Stimulated activated CD8-positive, alpha-beta memory T cell treated with anti-CD3 and anti-CD28 coated beads, Interleukin-15, amount 100 ng/mL, for 1 hour (primary cell): ENCODE measurements around the gene PKD1.

Experiments used
- DNase-seq: peaks from one replicate; pipeline ENCODE4 v3.0.0-alpha.2; 2020; ENCODE audit warnings: low read depth

Gene PKD1

DNA sequence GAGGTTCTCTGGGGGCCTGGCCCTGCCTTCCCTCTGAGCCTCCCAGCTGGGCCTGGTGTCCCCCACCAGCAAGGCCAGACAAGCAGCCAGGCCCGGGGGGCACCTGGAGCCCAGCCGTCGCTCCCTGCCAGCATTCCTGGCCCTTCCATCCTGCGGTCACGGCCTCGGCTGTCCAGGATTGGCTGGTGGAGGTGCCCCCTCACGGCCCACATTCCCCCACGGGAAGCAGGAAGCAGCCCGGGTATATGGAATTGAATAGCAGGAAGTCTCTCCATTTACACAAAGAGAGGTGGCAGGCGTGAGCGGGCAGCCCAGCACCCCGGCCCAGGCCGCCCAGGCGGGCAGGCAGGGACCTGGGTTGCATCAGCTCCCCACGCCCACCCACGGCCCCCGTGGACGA is 34.4 kb upstream of the PKD1 start:
- DNase-seq: no peak

DNA sequence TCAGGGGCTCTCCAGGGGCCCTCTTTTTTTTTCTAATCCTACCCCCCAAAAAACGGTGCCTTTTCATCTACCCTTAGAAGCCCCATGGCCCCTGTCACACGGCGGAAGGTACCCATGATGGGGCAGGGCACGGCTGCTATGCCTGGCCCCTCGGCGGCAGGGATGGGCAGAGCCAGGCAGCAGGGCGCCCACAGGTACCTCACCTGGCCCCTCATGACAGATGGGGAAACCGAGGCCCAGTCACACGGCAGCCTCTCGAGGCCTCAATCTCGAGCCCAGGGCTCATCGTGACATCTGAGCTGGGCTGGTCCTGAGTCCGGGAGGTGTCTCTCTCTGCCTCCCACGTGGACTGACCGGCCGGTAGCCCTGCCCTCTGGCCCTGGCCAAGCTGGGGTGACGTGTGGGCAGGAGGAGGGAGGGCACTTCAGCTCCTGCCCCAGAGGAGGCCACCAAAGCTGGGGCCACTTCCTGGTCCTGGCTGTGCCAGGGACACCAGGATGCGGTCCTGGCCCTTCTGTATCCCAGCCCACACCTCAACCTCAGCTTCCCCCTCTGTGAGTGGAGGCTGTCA is 31.5 kb upstream of the PKD1 start:
- no peak for DNase-seq

DNA sequence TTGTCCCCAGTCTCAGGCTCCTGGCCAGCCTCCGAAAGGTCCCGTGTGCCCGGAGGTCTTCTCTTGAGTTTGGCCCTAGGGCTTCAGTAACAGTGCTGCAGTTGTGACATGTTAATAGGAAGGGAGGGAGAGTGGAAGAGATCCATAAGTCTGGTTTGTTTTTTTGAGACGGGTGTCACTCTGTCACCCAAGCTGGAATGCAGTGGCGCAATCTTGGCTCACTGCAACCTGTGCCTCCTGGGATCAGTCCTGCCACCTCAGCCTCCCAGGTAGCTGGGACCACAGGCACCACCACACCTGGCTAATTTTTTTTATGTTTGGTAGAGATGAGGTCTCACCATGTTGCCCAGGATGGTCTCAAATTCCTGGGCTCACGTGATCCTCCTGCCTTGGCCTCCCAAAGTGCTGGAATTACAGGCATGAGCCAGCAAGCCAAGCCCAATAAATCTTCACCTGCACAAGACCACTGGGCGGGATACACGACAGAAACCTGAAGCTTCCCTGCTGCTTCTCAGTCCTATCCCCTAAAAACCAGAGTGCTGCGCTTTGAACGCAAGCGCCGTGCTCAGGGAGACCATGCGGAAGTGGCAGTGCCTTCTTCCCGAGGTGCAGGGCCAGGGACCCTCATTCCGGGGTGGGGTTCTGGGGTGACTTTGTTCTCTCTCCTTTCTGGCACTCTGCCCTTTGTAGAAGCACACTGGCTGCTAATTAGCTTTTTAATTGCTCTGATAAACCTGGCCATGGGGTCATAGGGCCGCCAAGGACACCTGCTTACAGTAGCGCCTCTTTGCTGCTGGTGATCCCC is 30.8 kb upstream of the PKD1 start:
- no peak for DNase-seq

DNA sequence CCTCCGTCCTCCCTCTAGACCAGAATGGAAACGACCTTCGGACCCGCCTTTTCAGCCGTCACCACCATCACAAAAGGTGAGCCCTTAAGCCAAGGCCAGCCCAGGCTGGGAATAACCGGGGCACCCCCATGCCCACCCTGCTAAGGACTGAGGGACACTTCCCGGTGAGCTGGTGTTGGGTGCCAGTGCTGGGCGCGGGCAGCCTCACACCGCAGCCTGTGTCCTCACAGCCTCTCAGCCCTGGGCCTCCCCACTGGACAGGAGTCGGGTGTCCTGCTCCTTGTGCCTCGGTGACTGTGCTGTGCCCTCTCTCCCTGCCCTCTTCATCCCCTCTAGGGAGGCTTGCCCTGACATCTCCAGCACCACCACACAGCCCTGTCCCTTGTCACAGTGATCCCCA is 30.2 kb upstream of the PKD1 start:
- DNase-seq: no peak

DNA sequence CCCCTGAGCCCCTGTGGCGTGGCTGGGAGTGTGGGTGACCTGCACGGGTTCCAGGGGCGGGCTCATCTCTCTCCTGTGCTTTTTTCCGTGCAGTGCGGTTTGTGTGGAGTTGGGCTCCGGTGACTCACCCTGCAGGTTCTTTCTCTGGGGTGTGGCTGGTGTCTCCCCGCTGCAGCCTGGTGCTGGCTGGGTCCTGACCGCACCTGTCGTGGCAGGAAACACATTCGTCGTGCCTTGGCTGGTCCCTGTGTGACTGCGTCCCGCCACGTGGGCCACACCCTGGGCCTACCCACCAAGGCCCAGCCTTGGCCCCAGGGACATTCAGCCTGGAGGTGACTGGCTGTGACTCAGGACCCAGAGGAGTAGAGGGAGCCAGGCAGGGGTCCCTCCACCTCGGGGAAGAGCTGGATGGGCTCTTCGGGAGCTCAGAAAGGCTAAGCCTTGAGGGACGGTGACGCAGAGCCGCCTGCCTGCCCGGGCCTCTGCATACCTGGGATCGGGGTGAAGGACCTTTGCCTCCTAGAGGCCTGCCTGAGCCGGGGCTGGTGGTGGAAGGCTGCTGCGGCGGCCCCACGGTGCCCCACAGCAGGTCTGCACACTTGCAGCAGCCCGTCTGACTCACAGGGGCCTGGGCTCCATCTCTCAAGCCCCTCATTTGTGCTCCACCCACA is 27.6 kb upstream of the PKD1 start:
- DNase-seq: no peak

DNA sequence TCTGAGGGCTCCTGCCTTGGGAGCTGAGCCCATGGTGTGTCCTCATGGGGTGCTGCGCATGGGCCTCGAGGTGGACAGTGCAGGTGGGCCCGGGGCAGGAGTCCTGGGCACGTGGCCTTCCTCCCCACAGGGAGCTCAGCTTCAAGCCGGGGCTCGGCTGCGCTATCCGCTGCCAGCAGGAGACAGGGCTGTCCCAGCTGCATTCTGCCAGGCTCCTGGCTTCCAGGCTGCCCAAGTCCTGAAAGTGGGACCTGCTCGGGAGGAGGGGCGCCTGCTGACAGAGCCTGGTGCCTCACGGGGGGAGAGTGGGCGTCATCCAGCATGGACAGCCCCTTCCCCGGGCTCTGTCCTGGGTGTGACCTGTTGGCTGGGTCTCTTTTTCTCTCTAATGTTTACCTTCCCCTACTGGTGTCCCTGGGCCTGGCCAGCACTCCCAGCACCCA is 27.0 kb upstream of the PKD1 start:
- DNase-seq: no peak

DNA sequence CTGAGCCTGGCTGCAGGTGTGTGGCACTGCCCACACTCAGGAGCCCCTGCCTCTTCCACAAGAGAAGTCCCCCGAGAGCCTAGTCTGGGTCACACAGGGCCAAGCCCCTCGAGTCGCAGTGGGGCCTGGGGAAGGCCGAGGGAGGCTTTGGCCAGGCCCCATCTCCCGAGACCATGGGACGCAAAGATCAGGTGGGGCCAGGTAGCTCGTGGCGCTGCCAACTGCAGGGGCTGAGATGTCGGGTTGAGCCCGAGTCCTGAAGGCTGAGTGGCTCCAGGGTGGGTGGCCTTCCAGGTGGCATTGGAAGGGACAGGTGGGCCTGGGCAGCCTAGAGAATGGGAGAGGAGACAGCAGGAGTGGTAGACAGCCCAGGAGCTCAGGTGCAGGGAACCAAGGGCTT is 26.2 kb upstream of the PKD1 start:
- no peak for DNase-seq

DNA sequence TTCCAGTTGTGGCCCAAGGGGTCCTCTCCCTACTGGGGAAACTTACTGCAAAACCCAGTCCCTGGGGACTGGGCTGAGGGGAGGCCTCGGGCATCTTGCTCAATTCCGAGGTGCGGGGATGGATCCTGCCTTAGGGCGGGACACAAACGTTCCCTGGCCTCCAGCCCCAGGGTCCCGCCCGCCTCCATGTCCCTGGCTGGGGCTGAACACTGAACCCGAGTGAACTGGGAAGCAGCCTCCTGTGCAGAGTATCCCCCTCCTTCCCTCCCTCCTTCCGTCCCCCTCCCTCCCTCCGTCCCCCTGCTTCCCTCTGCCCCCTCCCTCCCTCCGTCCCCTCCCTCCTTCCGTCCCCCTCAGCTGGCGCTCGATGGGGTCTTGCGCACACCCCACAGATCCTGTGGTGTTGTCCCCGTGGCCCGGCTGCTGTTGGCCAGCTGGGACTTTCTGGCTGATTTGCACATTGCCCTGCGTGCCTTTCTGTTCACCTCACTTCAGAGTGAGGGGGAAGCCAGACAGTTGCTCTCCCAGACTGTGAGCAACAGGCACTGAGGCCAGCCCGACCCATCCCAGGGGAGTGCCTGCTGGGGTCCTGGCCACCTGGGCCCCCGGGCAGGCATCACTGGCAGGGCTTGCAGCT is 25.3 kb upstream of the PKD1 start:
- DNase-seq: no peak

DNA sequence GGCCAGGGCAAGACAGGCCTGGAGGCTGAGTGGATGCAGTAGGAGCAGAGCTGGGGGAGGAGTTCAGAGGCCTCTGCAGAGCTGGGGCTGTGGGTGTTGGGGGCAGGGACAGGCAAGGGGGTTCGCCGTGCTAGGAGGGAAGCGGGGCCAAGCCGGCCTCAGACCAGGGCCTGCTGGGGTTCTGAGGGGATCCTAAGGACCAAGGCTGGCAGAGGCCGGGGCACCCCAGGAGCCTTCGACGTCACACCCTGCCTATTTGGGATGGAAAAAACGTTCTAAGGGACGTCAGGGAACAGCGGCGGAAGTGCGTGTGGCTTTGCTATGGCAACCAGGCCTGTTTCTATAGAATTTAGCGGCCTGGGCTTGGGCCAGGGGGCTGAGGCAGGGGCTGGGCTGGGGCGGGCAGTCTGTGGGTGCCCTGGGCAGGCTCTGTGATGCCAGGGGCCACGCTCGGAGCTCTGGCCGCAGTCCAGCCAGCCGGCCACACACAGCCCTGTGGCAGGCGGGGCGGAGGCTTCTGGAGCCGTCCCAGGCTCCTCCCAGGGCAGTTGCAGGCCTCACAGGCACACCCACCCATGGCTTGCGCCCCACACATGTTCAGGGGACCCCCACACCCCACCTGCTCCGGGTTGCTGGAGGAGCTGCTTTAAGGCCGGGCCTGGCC is 23.6 kb upstream of the PKD1 start:
- DNase-seq: no peak

DNA sequence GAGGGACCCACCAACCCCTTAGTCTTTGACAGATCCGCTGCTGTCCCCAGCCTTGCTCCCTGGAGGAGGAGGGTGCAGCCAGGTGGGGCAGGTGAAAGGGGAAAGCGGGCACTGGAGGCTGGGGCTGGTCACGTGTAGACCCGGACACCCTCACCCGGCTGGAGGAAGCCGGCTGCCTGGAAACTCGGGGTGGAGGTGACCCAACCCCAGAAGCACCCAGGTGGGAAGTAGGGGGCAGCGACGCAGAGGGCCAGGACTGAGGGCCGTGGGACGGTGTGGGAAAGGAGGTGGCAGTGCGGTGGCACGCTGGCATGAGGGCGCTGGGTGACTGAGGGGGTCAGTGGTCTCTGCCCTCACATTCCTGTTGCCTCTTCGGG is 22.6 kb upstream of the PKD1 start:
- no peak for DNase-seq

DNA sequence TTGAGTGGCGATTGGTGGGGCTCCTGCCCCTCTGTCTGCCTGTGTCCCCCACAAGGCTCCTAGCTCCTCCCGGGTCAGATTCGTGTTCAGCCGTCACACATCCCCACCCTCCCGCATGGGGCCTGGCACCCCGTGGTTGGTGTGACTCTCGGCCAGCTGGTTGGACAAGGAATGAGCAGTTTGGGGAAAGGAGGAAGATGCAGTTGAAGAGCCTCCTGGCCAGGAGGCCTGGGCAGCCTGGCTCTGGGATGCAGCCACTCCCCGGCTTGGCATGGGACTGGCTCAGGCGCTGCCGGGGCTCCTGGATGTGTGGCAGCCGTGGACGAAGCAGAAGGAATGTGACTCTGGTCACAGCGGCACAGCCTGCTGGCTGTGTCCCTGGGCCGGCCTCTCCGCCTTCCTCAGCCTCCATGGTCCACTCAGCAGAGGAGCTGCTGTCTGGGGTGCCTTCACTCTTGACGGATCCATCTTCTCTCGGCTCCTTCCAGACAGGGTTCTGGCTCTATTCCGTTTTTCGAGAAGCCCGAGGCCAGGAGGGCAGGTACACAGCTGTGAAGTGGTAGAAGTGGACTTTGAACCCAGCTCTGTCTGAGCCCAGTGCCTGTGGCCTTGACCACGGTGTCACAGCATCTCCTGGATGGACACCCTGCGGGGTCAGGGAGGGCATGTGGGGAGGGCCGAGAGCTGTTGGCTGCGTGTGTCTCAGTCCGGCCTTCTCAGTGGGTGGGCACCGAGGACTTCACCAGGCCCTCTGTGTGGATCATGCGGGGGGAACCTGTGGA is 22.0 kb upstream of the PKD1 start:
- no peak for DNase-seq

DNA sequence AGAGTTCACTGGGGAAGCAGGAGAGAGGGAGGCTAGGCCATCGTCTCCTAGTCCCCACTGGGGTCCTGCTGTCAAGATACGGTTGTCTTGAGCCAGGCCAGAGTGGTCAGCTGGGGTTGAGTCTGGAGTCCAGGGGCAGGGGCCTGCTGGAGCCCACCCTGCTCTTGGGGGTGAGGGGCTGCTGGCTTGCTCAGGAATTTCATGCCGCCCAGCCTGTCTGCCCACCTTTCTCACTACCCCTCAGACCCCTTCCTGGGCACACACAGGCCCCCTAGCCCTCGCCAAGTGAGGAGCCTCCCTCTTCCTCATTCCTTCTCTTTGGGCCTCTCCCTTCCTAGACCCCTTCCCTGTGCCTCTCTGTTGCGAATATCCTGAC is 21.1 kb upstream of the PKD1 start:
- DNase-seq: no peak

DNA sequence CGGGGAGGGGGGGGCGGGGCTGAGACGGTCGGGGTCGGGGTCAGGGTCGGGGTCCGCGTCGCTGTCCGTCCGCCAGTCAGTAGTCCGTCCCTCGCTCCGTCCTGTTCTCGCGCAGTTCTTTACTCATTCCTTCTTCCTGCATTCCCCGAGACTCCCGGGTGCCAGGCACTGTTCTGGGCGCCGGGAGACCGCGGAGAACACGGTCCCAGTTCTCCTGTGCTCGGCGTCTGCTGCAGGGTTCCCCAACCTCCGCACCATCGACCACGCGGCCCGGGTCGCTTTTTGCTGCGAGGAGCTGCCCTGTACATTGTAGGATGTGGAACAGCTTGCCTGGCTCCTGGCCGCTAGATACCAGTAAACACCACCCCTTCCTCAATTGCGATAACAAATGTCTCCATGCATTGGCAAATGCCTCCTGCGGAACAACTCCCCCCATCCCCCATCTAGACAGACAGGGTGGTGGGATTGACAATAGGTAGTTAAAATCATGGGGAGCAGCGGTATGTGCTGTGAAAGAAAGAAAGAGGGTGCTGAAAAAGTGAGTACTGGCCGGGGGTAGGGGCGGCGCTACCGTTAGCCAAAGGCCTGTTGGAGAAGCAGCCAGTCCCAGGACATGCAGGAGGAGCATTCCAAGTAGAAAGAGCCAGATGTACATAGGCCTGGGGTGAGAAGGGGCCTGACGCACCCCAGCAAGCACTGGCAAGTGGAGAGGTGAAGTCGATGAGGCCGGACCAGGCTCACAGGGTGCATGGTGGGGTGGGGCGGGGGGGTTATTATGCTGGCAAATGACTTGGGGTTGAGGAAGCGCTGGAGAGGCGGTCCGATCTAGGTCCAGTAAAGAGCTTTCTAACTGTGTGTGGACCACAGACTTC is 20.5 kb upstream of the PKD1 start:
- no peak for DNase-seq

DNA sequence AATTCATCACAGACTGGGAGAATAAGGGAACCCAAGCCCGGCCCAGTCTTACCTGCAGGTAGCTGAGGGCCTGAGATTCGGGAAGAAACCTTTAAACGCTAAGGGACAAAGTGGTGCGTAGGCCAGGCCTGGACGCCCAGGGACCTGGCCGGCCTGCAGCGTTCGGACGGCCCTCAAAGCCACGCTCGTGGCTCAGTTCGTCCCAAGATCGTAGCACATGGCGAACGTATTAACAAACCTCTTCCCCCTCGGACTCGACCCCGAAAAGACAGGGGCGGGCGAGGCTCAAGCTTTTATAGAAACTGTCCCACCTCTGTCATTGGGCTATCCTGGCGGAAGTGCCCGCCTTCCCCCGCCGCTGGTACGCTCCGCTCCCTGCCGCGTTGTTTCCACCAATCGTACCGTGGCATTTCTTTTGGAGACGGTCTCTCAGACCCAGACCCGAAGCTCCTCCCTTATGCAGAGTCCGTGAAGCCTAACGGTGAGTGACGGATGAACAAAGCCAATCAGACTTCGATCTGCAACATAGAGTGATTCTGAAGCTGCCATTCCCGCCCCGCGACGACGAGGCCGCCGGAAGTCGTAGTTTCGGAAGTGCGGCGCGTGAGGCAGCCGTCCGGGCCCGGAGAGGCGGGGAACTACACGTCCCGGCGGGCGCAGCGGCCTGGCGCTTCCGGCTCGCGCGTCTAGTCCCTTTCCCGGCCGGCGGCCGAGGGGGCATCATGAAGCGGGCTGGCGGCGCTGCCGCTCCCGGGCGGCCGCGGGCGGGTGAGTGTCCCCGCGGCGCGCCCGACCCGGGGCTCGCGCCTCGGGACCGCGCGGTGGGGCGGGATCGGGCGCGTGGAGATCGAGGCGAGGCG is 19.6 kb upstream of the PKD1 start, which contains the start of gene TRAF7:
Gene TRAF7, plus strand, starts transcription at position 692 of the 860 bp plus-strand sequence. CDS start 8,139 bp downstream, outside the sequence.
- DNase-seq: peak; percentile 91

DNA sequence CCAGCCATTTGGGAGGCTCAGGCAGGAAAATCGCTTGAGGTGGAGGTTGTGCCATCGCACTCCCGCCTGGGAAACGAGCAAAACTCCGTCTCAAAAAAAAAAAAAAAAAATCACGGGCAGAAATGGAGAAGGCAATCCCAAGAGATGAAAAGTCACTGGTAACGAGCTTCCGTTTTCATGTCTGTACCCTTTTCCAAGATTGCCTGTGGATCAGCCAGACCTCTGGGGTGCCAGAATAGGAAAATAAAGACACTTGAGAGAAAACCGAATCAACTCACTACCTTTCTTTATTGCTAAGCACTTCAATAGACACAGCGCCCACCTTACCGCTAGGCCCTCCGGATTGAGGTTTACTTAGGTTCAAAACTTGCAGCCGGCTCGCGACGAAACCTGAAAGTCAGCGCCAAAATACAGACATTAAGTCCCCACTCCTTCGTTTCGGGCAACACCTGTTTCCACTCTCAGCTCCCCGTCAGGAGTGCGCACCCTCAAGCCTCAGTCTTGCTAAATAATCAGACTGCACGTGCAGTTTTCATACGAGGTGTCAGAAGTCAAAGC is 18.9 kb upstream of the PKD1 start:
- DNase-seq: no peak

DNA sequence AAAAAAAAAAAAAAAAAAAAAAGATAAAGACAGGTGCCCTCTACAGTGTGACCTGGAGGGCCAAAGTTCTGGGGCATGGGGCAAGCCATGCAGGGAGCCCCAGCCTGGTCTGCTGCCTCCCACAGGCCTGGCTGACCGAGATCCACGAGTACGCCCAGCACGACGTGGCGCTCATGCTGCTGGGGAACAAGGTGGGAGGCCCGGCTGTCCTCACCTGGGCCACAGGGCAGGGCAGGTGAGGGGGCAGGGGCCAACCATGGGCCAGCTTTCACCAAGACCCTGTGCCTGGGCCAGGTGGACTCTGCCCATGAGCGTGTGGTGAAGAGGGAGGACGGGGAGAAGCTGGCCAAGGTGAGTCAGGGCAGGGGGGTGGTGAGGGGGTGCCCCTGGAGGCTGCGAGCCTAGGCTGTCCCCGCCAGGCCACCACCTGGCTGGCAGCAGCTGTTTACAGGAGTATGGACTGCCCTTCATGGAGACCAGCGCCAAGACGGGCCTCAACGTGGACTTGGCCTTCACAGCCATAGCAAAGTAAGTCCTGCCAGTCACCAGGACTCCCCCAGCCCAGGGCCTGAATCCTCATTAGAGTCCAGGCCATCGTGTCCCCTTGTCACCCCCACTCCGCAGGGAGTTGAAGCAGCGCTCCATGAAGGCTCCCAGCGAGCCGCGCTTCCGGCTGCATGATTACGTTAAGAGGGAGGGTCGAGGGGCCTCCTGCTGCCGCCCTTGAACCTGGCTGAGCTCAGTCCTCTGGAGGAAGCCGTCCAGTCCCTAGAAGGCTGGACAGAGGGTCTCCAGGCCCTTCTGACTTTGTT is 17.2 kb upstream of the PKD1 start:
- DNase-seq: no peak

DNA sequence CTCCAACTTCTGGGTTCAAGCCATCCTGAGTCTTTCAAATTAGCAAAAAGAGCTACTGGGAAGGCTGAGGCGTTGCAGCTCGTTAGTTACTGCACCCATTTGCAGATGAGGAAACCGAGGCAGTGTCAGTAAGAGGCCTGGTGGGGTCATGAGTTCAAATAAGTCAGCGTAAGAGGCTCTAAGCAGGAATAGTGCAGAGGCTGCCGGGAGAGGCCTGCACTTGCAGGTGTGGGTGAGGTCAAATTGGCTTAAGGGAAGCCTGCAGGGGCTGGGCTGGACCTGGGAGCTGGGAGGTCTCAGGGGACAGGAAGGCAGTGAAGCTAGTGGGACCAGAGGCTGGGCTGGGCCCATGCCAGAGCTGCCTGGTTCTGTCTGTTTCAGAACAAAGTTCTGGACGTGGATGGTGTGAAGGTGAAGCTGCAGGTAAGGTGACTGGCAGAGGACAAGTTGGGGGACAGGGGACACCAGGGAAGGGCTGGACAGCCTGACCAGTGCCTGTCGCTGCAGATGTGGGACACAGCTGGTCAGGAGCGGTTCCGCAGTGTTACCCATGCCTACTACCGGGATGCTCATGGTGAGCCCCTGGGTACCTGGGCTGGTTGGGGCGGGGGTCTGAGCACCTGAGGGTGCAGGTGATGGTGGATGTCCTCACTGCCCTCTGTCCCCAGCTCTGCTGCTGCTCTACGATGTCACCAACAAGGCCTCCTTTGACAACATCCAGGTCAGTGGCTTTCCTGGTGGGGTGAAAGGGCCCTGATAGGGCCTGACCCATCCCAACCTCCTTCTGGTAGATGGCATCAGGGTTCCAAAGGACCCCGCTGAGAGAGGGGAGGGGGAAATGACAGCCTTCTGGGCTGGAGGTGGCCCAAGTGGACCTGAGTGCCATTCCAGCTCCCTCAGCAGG is 15.7 kb upstream of the PKD1 start:
- no peak for DNase-seq
